GM19395 (cell line): ENCODE results near the gene RAMACL.

Experiments used
- ATAC-seq: cut with Tn5 transposase; IDR thresholded peaks from one replicate; pipeline ENCODE4 v1.9.1; 2021; ENCODE audit warnings: mild to moderate bottlenecking, moderate library complexity; ENCODE audit not compliant: unreplicated experiment

The RAMACL gene

GRCh38 chr6:166559662-166560061, 26.8 kb downstream of the RAMACL start:
- no peak for ATAC-seq

GRCh38 chr6:166559211-166559610, 27.3 kb downstream of the RAMACL start:
- ATAC-seq, result no peak

- no peak for ATAC-seq
Observed at GRCh38 chr6:166558156-166559005, 28.1 kb downstream of the RAMACL start.

GRCh38 chr6:166556863-166557322, 29.6 kb downstream of the RAMACL start:
- ATAC-seq, result no peak

- ATAC-seq, result no peak
Observed at GRCh38 chr6:166556336-166556735, 30.1 kb downstream of the RAMACL start.

- no peak for ATAC-seq
Observed at GRCh38 chr6:166555086-166555485, 31.4 kb downstream of the RAMACL start.

GRCh38 chr6:166554316-166554715, 32.2 kb downstream of the RAMACL start:
- no peak for ATAC-seq

- no peak for ATAC-seq
Observed at GRCh38 chr6:166553563-166554271, 32.8 kb downstream of the RAMACL start.

GRCh38 chr6:166552600-166552999, 33.9 kb downstream of the RAMACL start:
- no peak for ATAC-seq

GRCh38 chr6:166551754-166552495, 34.6 kb downstream of the RAMACL start:
- no peak for ATAC-seq

GRCh38 chr6:166546653-166547052, 39.8 kb downstream of the RAMACL start:
- no peak for ATAC-seq

- no peak for ATAC-seq
Observed at GRCh38 chr6:166545156-166546034, 41.1 kb downstream of the RAMACL start.

- ATAC-seq, result no peak
Observed at GRCh38 chr6:166544296-166544605, 42.2 kb downstream of the RAMACL start.

- ATAC-seq, result no peak
Observed at GRCh38 chr6:166543603-166544295, 42.7 kb downstream of the RAMACL start.

- ATAC-seq, result no peak
Observed at GRCh38 chr6:166542580-166542912, 43.9 kb downstream of the RAMACL start.

GRCh38 chr6:166541876-166542579, 44.5 kb downstream of the RAMACL start:
- ATAC-seq, result peak; percentile 40

GRCh38 chr6:166541366-166541765, 45.1 kb downstream of the RAMACL start:
- ATAC-seq, result peak; percentile 50

- ATAC-seq, result peak; percentile 97
Observed at GRCh38 chr6:166540631-166541331, 45.7 kb downstream of the RAMACL start.

GRCh38 chr6:166539543-166539942, 46.9 kb downstream of the RAMACL start:
- no peak for ATAC-seq
